IgD-negative memory B cell (primary cell): Measurements from ENCODE around the gene PTPRG. TPM values are rescaled to one million over a fixed set of nuclear protein-coding genes. Genes with fewer than 3 reads are reported as not detected.
A peak's percentile ranks its signal among the peaks of the same experiment; 100 is the strongest.

Experiments
- H3K27ac Mint-ChIP-seq, 3 donors: one replicate each; pipeline ENCODE4 v1.8.0; 2020 to 2022; ENCODE audit warnings: mild to moderate bottlenecking in 3 of 3, mixed read lengths in 3 of 3, moderate library complexity in 1 of 3
- H3K27me3 Mint-ChIP-seq: one replicate; pipeline ENCODE4 v1.8.0; 2021; ENCODE audit warnings: mixed read lengths
- H3K36me3 Mint-ChIP-seq: one replicate; pipeline ENCODE4 v1.8.0; 2020; ENCODE audit warnings: mild to moderate bottlenecking, mixed read lengths
- H3K4me1 Mint-ChIP-seq, 3 donors: one replicate each; pipeline ENCODE4 v1.8.0; 2020 to 2022; ENCODE audit warnings: mixed read lengths in 3 of 3, mild to moderate bottlenecking in 1 of 3
- H3K4me3 Mint-ChIP-seq, 4 donors: one replicate each; pipeline ENCODE4 v1.8.0; 2020 to 2022; ENCODE audit warnings: mild to moderate bottlenecking in 4 of 4, mixed read lengths in 4 of 4, moderate library complexity in 3 of 4
- H3K9me3 Mint-ChIP-seq, 3 donors: one replicate each; pipeline ENCODE4 v1.8.0; 2020 to 2021; ENCODE audit warnings: mixed read lengths in 3 of 3, mild to moderate bottlenecking in 1 of 3
- polyA plus RNA-seq: library from polyadenylated mRNA; unstranded; fragments of 300-500 nt; fragmentation: Illumina TruSeq; gene quantifications from one replicate; pipeline ENCODE4 v1.2.3, GENCODE V29; 2021

Gene PTPRG
- polyA plus RNA-seq, 1 donor from 2014 or later = 1.9 TPM

- H3K36me3 Mint-ChIP-seq = no peaks in the 10 kb centered on the region
- H3K27ac Mint-ChIP-seq = no peak overlapping the region
- no peaks in the 10 kb centered on the region for H3K4me1 Mint-ChIP-seq
- peaks cover 3% of the 10 kb centered on the region for H3K27me3 Mint-ChIP-seq
- peaks cover 2 to 11% (median 7%) of the 10 kb centered on the region in 3 donors for H3K9me3 Mint-ChIP-seq
- H3K4me3 Mint-ChIP-seq = no peak overlapping the region
Observed at GRCh38 chr3:62173939-62174515, 612.7 kb downstream of the PTPRG start.

DNA sequence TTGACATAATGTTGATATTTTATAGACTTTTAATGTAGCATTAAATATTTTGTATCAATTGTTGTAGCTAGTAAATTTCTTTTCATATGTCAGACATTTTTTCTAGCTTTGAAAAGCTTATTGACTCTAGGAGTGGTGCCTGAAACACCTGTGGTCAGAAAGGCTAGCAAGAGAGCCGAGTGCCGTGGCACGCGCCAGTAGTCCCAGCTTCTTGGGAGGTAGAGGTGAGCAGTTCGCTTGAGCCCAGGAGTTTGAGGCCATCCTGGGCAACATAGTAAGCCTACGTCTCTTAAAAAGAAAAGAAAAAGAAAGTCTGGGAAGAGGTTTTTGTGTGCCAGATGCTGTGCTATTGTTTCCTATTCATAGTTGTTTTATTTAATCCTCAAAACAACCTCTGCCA lies 613.8 kb downstream of the PTPRG start:
- Mint-ChIP-seq H3K4me1 (no peaks in the 10 kb centered on the region), H3K9me3 (peaks cover 2 to 11% (median 7%) of the 10 kb centered on the region in 3 donors), H3K36me3 (no peaks in the 10 kb centered on the region), H3K4me3 (no peak overlapping the region), H3K27me3 (peaks cover 3% of the 10 kb centered on the region), H3K27ac (no peak overlapping the region)

GRCh38 chr3:62178032-62178431 lies 616.7 kb downstream of the PTPRG start:
- Mint-ChIP-seq H3K27ac (no peak overlapping the region), H3K27me3 (no peaks in the 10 kb centered on the region), H3K4me1 (no peaks in the 10 kb centered on the region), H3K36me3 (no peaks in the 10 kb centered on the region), H3K9me3 (no peaks in the 10 kb centered on the region), H3K4me3 (no peak overlapping the region)

GRCh38 chr3:62178739-62179600 lies 617.6 kb downstream of the PTPRG start:
- H3K36me3 Mint-ChIP-seq = no peaks in the 10 kb centered on the region
- no peaks in the 10 kb centered on the region for H3K9me3 Mint-ChIP-seq
- no peaks in the 10 kb centered on the region for H3K27me3 Mint-ChIP-seq
- no peaks in the 10 kb centered on the region for H3K4me1 Mint-ChIP-seq
- no peak overlapping the region for H3K4me3 Mint-ChIP-seq
- H3K27ac Mint-ChIP-seq = no peak overlapping the region

- no peak overlapping the region for H3K4me3 Mint-ChIP-seq
- no peaks in the 10 kb centered on the region for H3K9me3 Mint-ChIP-seq
- no peak overlapping the region for H3K27ac Mint-ChIP-seq
- no peaks in the 10 kb centered on the region for H3K4me1 Mint-ChIP-seq
- H3K36me3 Mint-ChIP-seq = no peaks in the 10 kb centered on the region
- no peaks in the 10 kb centered on the region for H3K27me3 Mint-ChIP-seq
Observed at GRCh38 chr3:62180514-62180913, 619.1 kb downstream of the PTPRG start.

GRCh38 chr3:62183087-62183486 lies 621.7 kb downstream of the PTPRG start:
- no peak overlapping the region for H3K4me3 Mint-ChIP-seq
- no peaks in the 10 kb centered on the region for H3K4me1 Mint-ChIP-seq
- peaks cover 3% of the 10 kb centered on the region for H3K36me3 Mint-ChIP-seq
- H3K9me3 Mint-ChIP-seq = no peaks in the 10 kb centered on the region
- H3K27ac Mint-ChIP-seq = no peak overlapping the region
- H3K27me3 Mint-ChIP-seq = peaks cover 2% of the 10 kb centered on the region

DNA sequence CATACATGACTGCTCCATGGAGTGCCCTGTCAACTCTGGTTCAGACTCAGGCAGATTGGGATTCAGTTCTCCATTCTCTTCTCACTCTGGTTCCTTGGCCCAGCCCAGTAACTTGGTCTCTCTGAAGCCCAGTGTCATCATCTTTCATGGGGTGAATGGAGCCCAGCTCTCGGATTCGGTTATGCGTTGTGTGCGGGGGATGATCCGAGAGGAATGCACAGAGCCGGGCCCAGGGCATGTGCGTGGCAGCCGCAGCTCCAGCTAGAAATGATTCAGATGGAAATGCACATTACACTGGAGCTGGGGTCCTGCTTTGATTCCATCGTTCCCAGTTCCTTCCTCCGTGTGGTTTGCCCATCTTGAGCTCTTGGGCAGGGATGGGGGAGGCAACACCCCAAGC lies 622.6 kb downstream of the PTPRG start:
- peaks cover 0 to 4% (median 4%) of the 10 kb centered on the region in 3 donors for H3K4me1 Mint-ChIP-seq
- peaks cover 2% of the 10 kb centered on the region for H3K27me3 Mint-ChIP-seq
- peaks cover 3% of the 10 kb centered on the region for H3K36me3 Mint-ChIP-seq
- no peak overlapping the region for H3K27ac Mint-ChIP-seq
- no peak overlapping the region for H3K4me3 Mint-ChIP-seq
- H3K9me3 Mint-ChIP-seq = no peaks in the 10 kb centered on the region

DNA sequence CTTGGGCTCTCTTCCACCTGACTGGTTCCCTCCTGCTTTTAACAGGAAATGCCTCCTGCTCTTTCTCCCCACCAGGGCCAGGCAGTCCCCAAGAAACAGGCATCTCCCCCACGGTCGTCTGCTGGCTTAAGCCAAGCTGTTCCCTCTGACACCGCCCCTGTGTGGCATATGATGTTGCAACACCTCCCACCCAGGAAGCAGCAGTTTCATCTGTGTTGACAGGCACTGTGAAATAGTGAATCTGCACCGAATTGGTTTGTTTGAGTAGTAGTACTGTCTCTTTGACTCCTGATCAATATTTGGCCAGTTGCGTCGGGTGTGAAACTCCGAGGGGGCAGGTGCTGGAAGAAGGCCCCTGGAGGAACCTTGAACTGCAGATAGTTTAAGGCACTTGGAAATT lies 623.2 kb downstream of the PTPRG start:
- Mint-ChIP-seq H3K4me3 (no peak overlapping the region), H3K27me3 (peaks cover 2% of the 10 kb centered on the region), H3K9me3 (no peaks in the 10 kb centered on the region), H3K27ac (no peak overlapping the region), H3K4me1 (peaks cover 0 to 4% (median 4%) of the 10 kb centered on the region in 3 donors), H3K36me3 (peaks cover 3% of the 10 kb centered on the region)

GRCh38 chr3:62187022-62187431 lies 625.7 kb downstream of the PTPRG start:
- H3K27ac Mint-ChIP-seq = no peak overlapping the region
- peaks cover 3% of the 10 kb centered on the region for H3K36me3 Mint-ChIP-seq
- H3K4me1 Mint-ChIP-seq = peaks cover 0 to 4% (median 4%) of the 10 kb centered on the region in 3 donors
- H3K9me3 Mint-ChIP-seq = no peaks in the 10 kb centered on the region
- no peak overlapping the region for H3K4me3 Mint-ChIP-seq
- peaks cover 2% of the 10 kb centered on the region for H3K27me3 Mint-ChIP-seq

DNA sequence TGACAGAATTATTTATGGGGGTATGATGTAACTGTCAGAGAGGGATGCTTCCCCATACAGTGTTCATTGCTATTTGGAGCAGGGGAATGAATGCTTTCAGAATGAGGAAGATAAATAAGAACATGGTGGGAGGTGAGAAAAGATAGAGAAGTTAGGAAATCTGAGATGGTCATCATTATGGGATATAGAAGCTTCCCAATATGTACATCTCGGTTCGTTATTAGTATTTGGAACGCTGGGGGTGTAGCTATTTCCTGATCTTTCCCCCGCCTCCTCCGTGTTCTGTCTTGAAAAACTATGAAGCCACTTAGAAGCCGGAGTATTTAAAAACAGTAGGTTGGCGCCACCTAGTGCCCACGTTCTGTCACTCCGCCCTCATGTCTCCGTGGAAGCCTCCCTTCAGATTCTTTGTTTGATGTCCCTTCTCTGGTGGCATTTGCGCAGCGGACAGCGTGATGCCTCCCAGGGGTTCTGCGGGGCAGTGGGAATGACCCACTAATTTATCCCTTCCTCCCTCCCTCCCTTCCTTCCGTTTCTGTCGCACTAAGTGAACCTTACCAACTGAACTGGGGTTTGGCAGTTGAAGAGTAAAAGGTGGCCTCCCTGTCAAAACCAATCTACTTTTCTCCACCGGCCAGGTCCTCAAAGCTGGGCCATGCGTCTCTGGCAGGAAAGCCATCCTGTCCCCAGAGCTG lies 627.5 kb downstream of the PTPRG start:
- Mint-ChIP-seq H3K9me3 (no peaks in the 10 kb centered on the region), H3K4me3 (peak overlapping the region in 2 of 4 donors; percentile 2 to 28), H3K27ac (no peak overlapping the region), H3K36me3 (peaks cover 3% of the 10 kb centered on the region), H3K27me3 (peaks cover 2% of the 10 kb centered on the region), H3K4me1 (peaks cover 0 to 4% (median 4%) of the 10 kb centered on the region in 3 donors)

GRCh38 chr3:62189376-62189698 lies 628.0 kb downstream of the PTPRG start:
- H3K4me3 Mint-ChIP-seq = peak overlapping the region in 1 of 4 donors; percentile 28
- peaks cover 2% of the 10 kb centered on the region for H3K27me3 Mint-ChIP-seq
- H3K4me1 Mint-ChIP-seq = peaks cover 0 to 4% (median 4%) of the 10 kb centered on the region in 3 donors
- H3K36me3 Mint-ChIP-seq = peaks cover 3% of the 10 kb centered on the region
- peak overlapping the region in 1 of 3 donors; percentile 74 for H3K27ac Mint-ChIP-seq
- H3K9me3 Mint-ChIP-seq = no peaks in the 10 kb centered on the region

DNA sequence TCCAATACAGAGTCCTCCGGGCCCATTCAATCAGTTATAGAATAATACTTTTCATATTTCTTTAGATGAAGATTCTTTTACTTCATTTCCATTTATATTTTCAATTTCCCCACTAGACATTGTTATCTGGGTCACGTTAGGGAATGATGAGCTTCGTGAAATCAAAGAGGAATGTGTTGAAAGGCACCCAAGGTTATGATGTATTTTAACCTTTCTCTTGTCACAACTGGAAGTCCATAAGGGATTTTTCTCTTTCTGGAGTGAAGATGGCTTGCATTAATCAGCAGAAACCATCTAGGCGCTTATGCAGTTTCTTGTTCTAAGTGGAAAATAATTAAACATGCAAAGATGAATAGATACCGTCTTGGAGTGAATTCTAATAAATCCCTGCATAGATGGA lies 631.5 kb downstream of the PTPRG start:
- Mint-ChIP-seq H3K27me3 (no peaks in the 10 kb centered on the region), H3K27ac (no peak overlapping the region), H3K4me1 (peaks cover 0 to 4% (median 4%) of the 10 kb centered on the region in 3 donors)

GRCh38 chr3:62193586-62194345 lies 632.4 kb downstream of the PTPRG start:
- no peak overlapping the region for H3K4me3 Mint-ChIP-seq
- H3K36me3 Mint-ChIP-seq = no peaks in the 10 kb centered on the region
- no peak overlapping the region for H3K27ac Mint-ChIP-seq
- no peaks in the 10 kb centered on the region for H3K9me3 Mint-ChIP-seq
- no peaks in the 10 kb centered on the region for H3K27me3 Mint-ChIP-seq
- H3K4me1 Mint-ChIP-seq = peaks cover 0 to 2% (median under 1%) of the 10 kb centered on the region in 3 donors

More for the DNA sequence above, 631.5 kb downstream of the PTPRG start:
- Mint-ChIP-seq H3K9me3 (no peaks in the 10 kb centered on the region), H3K4me3 (no peak overlapping the region), H3K36me3 (no peaks in the 10 kb centered on the region)

- H3K4me3 Mint-ChIP-seq = no peak overlapping the region
- no peak overlapping the region for H3K27ac Mint-ChIP-seq
Observed at GRCh38 chr3:62197350-62198012, 636.1 kb downstream of the PTPRG start.

More at GRCh38 chr3:62197350-62198012, 636.1 kb downstream of the PTPRG start:
- Mint-ChIP-seq H3K9me3 (no peaks in the 10 kb centered on the region), H3K36me3 (no peaks in the 10 kb centered on the region), H3K4me1 (no peaks in the 10 kb centered on the region), H3K27me3 (no peaks in the 10 kb centered on the region)
